ENCODE measurements around the gene LRRN2. TPM values are rescaled to one million over a fixed set of nuclear protein-coding genes. Genes with fewer than 3 reads are reported as not detected.

LRRN2 gene
- total and polyA plus RNA-seq, 2 donors (not counting 3 experiments of a cell fraction or from before 2014, with no cell fraction given) = not detected

DNA sequence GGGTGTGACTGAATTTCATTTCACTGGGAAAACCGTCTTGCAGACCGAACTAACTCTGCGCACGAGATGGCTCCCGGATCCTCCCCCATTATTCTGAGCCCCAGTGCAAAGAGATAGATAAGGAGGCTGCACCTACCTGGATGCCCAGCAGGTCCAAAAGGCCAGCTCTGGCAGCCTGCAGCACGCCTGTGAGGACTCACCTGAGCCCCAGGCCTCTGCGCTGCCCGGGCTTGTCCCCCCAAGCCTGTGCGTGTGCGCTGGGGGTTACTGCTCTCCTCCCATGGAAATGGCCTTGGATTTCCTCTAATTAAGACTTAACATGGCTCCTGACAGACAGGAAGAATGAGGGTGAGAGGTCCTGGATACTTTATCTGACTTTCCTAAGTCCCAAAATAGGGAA lies 85.9 kb downstream of the LRRN2 start:
- BruUV-seq (replicated peaks) = no TSS peak
- no peaks in the 10 kb centered on the region for H3K9me1 ChIP-seq (replicated peaks; ENCODE audit: control insufficient read depth, extremely low read depth, insufficient read depth, low read length)
- dilution Hi-C loops (cut with MboI; ENCODE audit: extremely low pct_ligation_motif_present, low sequenced_read_pairs) (no loop called here), intact Hi-C loops (cut with micrococcal nuclease) (no loop called here)
- H3K27ac ChIP-seq (ENCODE audit: insufficient read depth, low read depth, low read length) = no peak overlapping the region
- peaks cover 16 to 27% of the 10 kb centered on the region in 2 experiments for H3K27me3 ChIP-seq (ENCODE audit: control insufficient read depth in 2 of 2, insufficient read depth in 2 of 2, low read length in 2 of 2)
- H3K9ac ChIP-seq (replicated peaks; ENCODE audit: extremely low read depth, insufficient read depth, low read length) = no peak overlapping the region
- CTCF ChIA-PET = no interaction called here
- POLR2A ChIA-PET = no interaction called here
- FAIRE-seq (no peak), DNase-seq (ENCODE audit: low read depth, low spot score) (no peak)
- H3K4me3 ChIP-seq (replicated peaks in 1 of 3; ENCODE audit: insufficient read depth in 1 of 3, low read depth in 1 of 3, low read length in 3 of 3) = no peak overlapping the region
- no peak overlapping the region for H2AFZ ChIP-seq (ENCODE audit: low read depth, low read length)
- no peaks in the 10 kb centered on the region for H3K9me3 ChIP-seq (replicated peaks; ENCODE audit: control insufficient read depth, insufficient read depth, low read length)
- no peak overlapping the region for H3K4me2 ChIP-seq (ENCODE audit: insufficient read depth, low read length)
- H3K79me2 ChIP-seq (ENCODE audit: control insufficient read depth, insufficient read depth, low read length) = no peaks in the 10 kb centered on the region
- H4K20me1 ChIP-seq (replicated peaks; ENCODE audit: control insufficient read depth, extremely low read depth, insufficient read depth, low read length) = no peaks in the 10 kb centered on the region
- no peak for TF ChIP-seq JUN (IDR thresholded peaks at IDR 0.05; ENCODE audit: borderline replicate concordance, insufficient read depth, insufficient read length, low read depth)
- no peak for TF ChIP-seq POLR2AphosphoS5 (IDR thresholded peaks at IDR 0.05; ENCODE audit: insufficient read depth, low read depth, low read length)
- no peaks in the 10 kb centered on the region for H3K4me1 ChIP-seq (ENCODE audit: control insufficient read depth, extremely low read depth, insufficient read depth, low read length)
- no peaks in the 10 kb centered on the region for H3K36me3 ChIP-seq (ENCODE audit: control insufficient read depth in 2 of 2, extremely low read depth in 1 of 2, insufficient read depth in 2 of 2, low read length in 2 of 2)

DNA sequence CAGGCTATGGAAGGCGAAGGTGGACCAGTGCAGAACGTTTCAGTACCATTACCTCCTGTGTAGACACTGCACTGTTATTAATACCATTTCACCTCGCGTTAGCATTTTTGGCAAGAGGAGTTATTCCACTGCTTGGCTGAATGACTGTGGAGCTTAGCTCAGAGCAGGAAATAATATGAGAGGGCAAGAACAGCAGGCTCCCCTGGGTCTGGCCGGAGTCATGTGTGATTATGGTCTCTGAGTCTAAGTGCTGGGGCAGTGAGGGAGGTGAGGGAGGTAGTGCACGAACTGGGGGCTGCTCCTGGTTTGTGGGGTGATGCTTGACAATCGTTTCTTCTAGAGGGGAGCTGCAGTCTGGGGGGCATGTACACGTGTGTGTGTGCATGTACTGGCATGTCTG lies 86.4 kb downstream of the LRRN2 start:
- H3K36me3 ChIP-seq (ENCODE audit: control insufficient read depth in 2 of 2, extremely low read depth in 1 of 2, insufficient read depth in 2 of 2, low read length in 2 of 2) = no peaks in the 10 kb centered on the region
- BruUV-seq (replicated peaks) = no TSS peak
- dilution Hi-C loops (cut with MboI; ENCODE audit: extremely low pct_ligation_motif_present, low sequenced_read_pairs) (no loop called here), intact Hi-C loops (cut with micrococcal nuclease) (no loop called here)
- no peak overlapping the region for H3K9ac ChIP-seq (replicated peaks; ENCODE audit: extremely low read depth, insufficient read depth, low read length)
- no peaks in the 10 kb centered on the region for H3K79me2 ChIP-seq (ENCODE audit: control insufficient read depth, insufficient read depth, low read length)
- H3K4me3 ChIP-seq (replicated peaks in 1 of 3; ENCODE audit: insufficient read depth in 1 of 3, low read depth in 1 of 3, low read length in 3 of 3) = no peak overlapping the region
- H3K27ac ChIP-seq (ENCODE audit: insufficient read depth, low read depth, low read length) = no peak overlapping the region
- H3K4me2 ChIP-seq (ENCODE audit: insufficient read depth, low read length) = no peak overlapping the region
- H3K9me3 ChIP-seq (replicated peaks; ENCODE audit: control insufficient read depth, insufficient read depth, low read length) = no peaks in the 10 kb centered on the region
- no peak for TF ChIP-seq POLR2A (IDR thresholded peaks at IDR 0.05; ENCODE audit: low read depth, low read length)
- TF ChIP-seq, protein P1, sequence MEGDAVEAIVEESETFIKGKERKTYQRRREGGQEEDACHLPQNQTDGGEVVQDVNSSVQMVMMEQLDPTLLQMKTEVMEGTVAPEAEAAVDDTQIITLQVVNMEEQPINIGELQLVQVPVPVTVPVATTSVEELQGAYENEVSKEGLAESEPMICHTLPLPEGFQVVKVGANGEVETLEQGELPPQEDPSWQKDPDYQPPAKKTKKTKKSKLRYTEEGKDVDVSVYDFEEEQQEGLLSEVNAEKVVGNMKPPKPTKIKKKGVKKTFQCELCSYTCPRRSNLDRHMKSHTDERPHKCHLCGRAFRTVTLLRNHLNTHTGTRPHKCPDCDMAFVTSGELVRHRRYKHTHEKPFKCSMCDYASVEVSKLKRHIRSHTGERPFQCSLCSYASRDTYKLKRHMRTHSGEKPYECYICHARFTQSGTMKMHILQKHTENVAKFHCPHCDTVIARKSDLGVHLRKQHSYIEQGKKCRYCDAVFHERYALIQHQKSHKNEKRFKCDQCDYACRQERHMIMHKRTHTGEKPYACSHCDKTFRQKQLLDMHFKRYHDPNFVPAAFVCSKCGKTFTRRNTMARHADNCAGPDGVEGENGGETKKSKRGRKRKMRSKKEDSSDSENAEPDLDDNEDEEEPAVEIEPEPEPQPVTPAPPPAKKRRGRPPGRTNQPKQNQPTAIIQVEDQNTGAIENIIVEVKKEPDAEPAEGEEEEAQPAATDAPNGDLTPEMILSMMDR (IDR thresholded peaks at IDR 0.05; ENCODE audit: extremely low read depth in 1 of 2, insufficient read depth in 1 of 2, low read depth in 1 of 2, low read length in 2 of 2) = no peak
- TF ChIP-seq EZH2 (IDR thresholded peaks at IDR 0.05; ENCODE audit: borderline replicate concordance, low read depth, low read length, severe bottlenecking) = no peak
- TF ChIP-seq GATA2 (IDR thresholded peaks at IDR 0.05; ENCODE audit: insufficient read depth, insufficient read length, low read depth, low read length) = no peak
- TF ChIP-seq JUN (IDR thresholded peaks at IDR 0.05; ENCODE audit: borderline replicate concordance, insufficient read depth, insufficient read length, low read depth) = no peak
- no peak for TF ChIP-seq MAX (IDR thresholded peaks at IDR 0.05; ENCODE audit: insufficient read depth, insufficient read length)
- TF ChIP-seq MYC (IDR thresholded peaks at IDR 0.05; ENCODE audit: low read depth, low read length) = no peak
- no peak for TF ChIP-seq FOS (IDR thresholded peaks at IDR 0.05; ENCODE audit: borderline replicate concordance, insufficient read depth, low read length)
- no peak for TF ChIP-seq POLR2AphosphoS5 (IDR thresholded peaks at IDR 0.05; ENCODE audit: insufficient read depth, low read depth, low read length)
- H2AFZ ChIP-seq (ENCODE audit: low read depth, low read length) = no peak overlapping the region
- no peaks in the 10 kb centered on the region for H3K4me1 ChIP-seq (ENCODE audit: control insufficient read depth, extremely low read depth, insufficient read depth, low read length)
- FAIRE-seq = no peak
- ChIA-PET POLR2A (no interaction called here), CTCF (no interaction called here)
- no peaks in the 10 kb centered on the region for H3K9me1 ChIP-seq (replicated peaks; ENCODE audit: control insufficient read depth, extremely low read depth, insufficient read depth, low read length)
- peaks cover 16 to 27% of the 10 kb centered on the region in 2 experiments for H3K27me3 ChIP-seq (ENCODE audit: control insufficient read depth in 2 of 2, insufficient read depth in 2 of 2, low read length in 2 of 2)
- no peak for DNase-seq (ENCODE audit: low read depth, low spot score)
- H4K20me1 ChIP-seq (replicated peaks; ENCODE audit: control insufficient read depth, extremely low read depth, insufficient read depth, low read length) = no peaks in the 10 kb centered on the region
